Mucosa of descending colon (tissue), 3 donors: ENCODE data around the gene IMPA2. TPM values are rescaled to one million over a fixed set of nuclear protein-coding genes. Genes with fewer than 3 reads are reported as not detected.
A peak's percentile ranks its signal among the peaks of the same experiment; 100 is the strongest.

Source experiments
- ATAC-seq: fragments of 200-7000 bp; cut with Tn5 transposase; one replicate; pipeline ENCODE4 v1.9.1; 2020; ENCODE audit warnings: mild to moderate bottlenecking, moderate library complexity
- DNase-seq, 3 donors: peaks; one replicate each; pipeline ENCODE4 v3.0.0-alpha.2; 2020
- H3K36me3 ChIP-seq: fragments of 200-600 bp; one replicate; pipeline ENCODE4 v1.8.0; 2021; ENCODE audit warnings: low read depth, mild to moderate bottlenecking
- H3K4me1 ChIP-seq: fragments of 200-600 bp; one replicate; pipeline ENCODE4 v1.8.0; 2021; ENCODE audit warnings: low read depth, mild to moderate bottlenecking
- H3K4me3 ChIP-seq: fragments of 200-600 bp; one replicate; pipeline ENCODE4 v1.8.0; 2021; ENCODE audit warnings: mild to moderate bottlenecking
- H3K9me3 ChIP-seq: fragments of 200-600 bp; one replicate; pipeline ENCODE4 v1.8.0; 2021; ENCODE audit warnings: mild to moderate bottlenecking
- CTCF ChIP-seq: fragments of 200-600 bp; IDR thresholded peaks from one replicate; pipeline ENCODE4 v1.8.0; 2022; ENCODE audit warnings: antibody characterized with exemption, mild to moderate bottlenecking
- intact Hi-C, 2 donors: fragments of 100-400 bp; cut with DNase I in 1 of 2; cut with micrococcal nuclease in 1 of 2; formaldehyde crosslinking; loops; one replicate each; pipeline versions ENCODE4 v1.11.0 to v1.11.1; 2022; cut with DNase I, micrococcal nuclease
- total RNA-seq, 3 donors: library from RNA; stranded (reverse); fragmentation: NEBNext Ultra II Directional in 2 of 3; extraction: Animal tissue kit (Norgen Biotek cat#: 25700) in 2 of 3; gene quantifications; one replicate each; pipeline versions ENCODE4 v1.2.1 to v1.2.4, GENCODE V29; 2021 to 2023
- donor health status: DM: no; HTN: no; CAD: no; lungs with moderate emphysema.
- donor health status: DM: no; HTN: no; CAD: no.
- donor health status: DM: no; HTN: yes; CAD: no.

The IMPA2 gene
- total RNA-seq, 3 donors from 2014 or later, result 58.0 to 152 (median 117) TPM

GRCh38 chr18:12014086-12014485 is 32.8 kb downstream of the IMPA2 start:
- no peak for TF ChIP-seq CTCF
- no peak for ATAC-seq
- no peak for DNase-seq
- H3K9me3 ChIP-seq, result no peaks in the 10 kb centered on the region
- no peaks in the 10 kb centered on the region for H3K36me3 ChIP-seq
- intact Hi-C loops, result no loop called here
- H3K4me3 ChIP-seq, result no peak overlapping the region
- peaks cover 34% of the 10 kb centered on the region for H3K4me1 ChIP-seq

GRCh38 chr18:12014521-12015415 is 33.5 kb downstream of the IMPA2 start:
- TF ChIP-seq CTCF, result no peak
- no peaks in the 10 kb centered on the region for H3K36me3 ChIP-seq
- H3K9me3 ChIP-seq, result no peaks in the 10 kb centered on the region
- H3K4me3 ChIP-seq, result no peak overlapping the region
- ATAC-seq, result peak; percentile 47
- H3K4me1 ChIP-seq, result peaks cover 31% of the 10 kb centered on the region
- DNase-seq, result peak in 2 of 3 donors; percentile 33 to 56
- intact Hi-C loops, result no loop called here

- DNase-seq, result peak; percentile 85 to 91 (median 86)
- Histone ChIP-seq H3K9me3 (no peaks in the 10 kb centered on the region), H3K36me3 (no peaks in the 10 kb centered on the region), H3K4me1 (peaks cover 31% of the 10 kb centered on the region), H3K4me3 (no peak overlapping the region)
- intact Hi-C loops, result no loop called here
- TF ChIP-seq CTCF, result no peak
- peak; percentile 89 for ATAC-seq
Observed at GRCh38 chr18:12015416-12016062, 34.2 kb downstream of the IMPA2 start.

GRCh38 chr18:12017081-12017480 is 35.8 kb downstream of the IMPA2 start:
- ATAC-seq (no peak), DNase-seq (no peak)
- intact Hi-C loops, result no loop called here
- Histone ChIP-seq H3K9me3 (no peaks in the 10 kb centered on the region), H3K4me1 (peaks cover 24% of the 10 kb centered on the region), H3K4me3 (no peak overlapping the region), H3K36me3 (no peaks in the 10 kb centered on the region)
- TF ChIP-seq CTCF, result no peak

- ATAC-seq (no peak), DNase-seq (no peak)
- Histone ChIP-seq H3K4me3 (no peak overlapping the region), H3K36me3 (no peaks in the 10 kb centered on the region), H3K4me1 (peaks cover 18% of the 10 kb centered on the region), H3K9me3 (no peaks in the 10 kb centered on the region)
- no peak for TF ChIP-seq CTCF
- intact Hi-C loops, result no loop called here
Observed at GRCh38 chr18:12018861-12019260, 37.6 kb downstream of the IMPA2 start.
